T47D (cell line): ENCODE data around the gene MFAP5.
A peak's percentile ranks its signal among the peaks of the same experiment; 100 is the strongest.
"Not testable (repeated sequence)": the region's sequence is repeated elsewhere in the genome, so short reads cannot be mapped to it uniquely, and the experiment has no call there.

Experiments
- DNase-seq, 2 experiments: peaks; one replicate each; pipeline versions ENCODE4 v3.0.0 to v3.0.0-alpha.2; 2011 to 2012; ENCODE audit warnings: low read depth in 1 of 2, low spot score in 1 of 2
- JUND ChIP-seq: IDR thresholded peaks from 2 replicates; pipeline ENCODE4 v1.6.1; 2012; ENCODE audit warnings: low read depth
- in situ Hi-C: cut with HindIII; loops from 2 replicates; pipeline ENCODE4 v1.10.0; 2016; ENCODE audit warnings: low sequenced_read_pairs, low pct_unique_long_range_greater_than_20kb

The MFAP5 gene

DNA sequence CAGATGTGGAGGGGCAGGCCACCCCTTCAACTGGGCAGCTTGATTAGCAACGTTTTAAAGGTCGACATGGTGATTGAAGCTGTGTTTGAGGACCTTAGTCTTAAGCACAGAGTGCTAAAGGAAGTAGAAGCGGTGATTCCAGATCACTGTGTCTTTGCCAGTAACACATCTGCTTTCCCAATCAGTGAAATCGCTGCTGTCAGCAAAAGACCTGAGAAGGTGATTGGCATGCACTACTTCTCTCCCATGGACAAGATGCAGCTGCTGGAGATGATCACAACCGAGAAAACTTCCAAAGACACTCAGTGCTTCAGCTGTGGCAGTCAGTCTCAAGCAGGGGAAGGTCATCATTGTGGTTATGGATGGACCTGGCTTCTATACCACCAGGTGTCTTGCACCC lies 26.0 kb downstream of the MFAP5 start:
- in situ Hi-C loops = no loop called here
- TF ChIP-seq JUND = no peak
- no peak for DNase-seq

DNA sequence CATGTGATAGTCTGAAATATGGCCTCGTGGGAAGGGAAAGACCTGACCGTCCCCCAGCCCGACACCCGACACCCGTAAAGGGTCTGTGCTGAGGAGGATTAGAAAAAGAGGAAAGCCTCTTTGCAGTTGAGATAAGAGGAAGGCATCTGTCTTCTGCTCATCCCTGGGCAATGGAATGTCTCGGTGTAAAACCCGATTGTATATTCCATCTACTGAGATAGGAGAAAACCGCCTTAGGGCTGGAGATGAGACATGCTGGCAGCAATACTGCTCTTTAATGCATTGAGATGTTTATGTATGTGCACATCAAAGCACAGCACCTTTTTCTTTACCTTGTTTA lies 26.6 kb downstream of the MFAP5 start:
- DNase-seq, in situ Hi-C loops: not testable (repeated sequence)

DNA sequence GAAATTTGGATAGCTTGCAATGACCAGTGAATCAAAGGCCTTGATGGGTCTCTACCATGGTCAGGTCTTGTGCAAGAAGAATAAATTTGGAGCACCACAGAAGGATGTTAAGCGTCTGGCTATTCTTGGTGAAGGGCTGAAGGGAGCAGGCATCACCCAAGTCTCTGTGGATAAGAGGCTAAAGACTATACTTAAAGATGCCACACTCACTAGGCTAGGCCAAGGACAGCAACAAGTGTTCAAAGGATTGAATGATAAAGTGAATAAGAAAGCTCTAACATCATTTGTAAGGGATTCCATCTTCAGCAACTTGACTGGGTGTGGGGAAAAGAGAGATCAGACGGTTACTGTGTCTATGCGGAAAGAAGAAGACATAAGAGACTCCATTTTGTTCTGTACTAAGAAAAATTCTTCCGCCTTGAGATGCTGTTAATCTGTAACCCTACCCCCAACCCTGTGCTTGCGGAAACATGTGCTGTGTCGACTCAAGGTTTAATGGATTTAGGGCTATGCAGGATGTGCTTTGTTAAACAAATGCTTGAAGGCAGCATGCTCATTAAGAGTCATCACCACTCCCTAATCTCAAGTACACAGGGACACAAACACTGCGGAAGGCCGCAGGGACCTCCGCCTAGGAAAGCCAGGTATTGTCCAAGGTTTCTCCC lies 27.2 kb downstream of the MFAP5 start:
- in situ Hi-C loops, DNase-seq: not testable (repeated sequence)

DNA sequence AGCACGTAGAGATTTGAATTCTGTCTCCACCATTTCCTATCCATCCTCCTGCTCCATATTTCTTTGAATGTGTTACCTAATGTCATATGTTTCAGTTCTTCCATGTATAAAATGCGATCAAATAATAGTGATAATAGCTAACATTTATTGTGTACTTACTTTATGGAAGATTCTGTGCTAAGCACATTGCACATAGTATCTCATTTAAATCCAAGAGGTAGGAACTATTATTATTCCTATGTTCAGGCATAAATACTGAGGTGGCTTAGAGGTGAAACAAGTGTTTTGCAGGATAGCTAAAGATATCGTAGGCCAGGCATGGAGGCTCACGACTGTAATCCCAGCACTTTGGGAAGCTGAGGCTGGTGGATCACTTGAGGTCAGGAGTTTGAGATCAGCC lies 32.5 kb downstream of the MFAP5 start:
- DNase-seq = no peak
- no peak for TF ChIP-seq JUND
- in situ Hi-C loops = no loop called here

DNA sequence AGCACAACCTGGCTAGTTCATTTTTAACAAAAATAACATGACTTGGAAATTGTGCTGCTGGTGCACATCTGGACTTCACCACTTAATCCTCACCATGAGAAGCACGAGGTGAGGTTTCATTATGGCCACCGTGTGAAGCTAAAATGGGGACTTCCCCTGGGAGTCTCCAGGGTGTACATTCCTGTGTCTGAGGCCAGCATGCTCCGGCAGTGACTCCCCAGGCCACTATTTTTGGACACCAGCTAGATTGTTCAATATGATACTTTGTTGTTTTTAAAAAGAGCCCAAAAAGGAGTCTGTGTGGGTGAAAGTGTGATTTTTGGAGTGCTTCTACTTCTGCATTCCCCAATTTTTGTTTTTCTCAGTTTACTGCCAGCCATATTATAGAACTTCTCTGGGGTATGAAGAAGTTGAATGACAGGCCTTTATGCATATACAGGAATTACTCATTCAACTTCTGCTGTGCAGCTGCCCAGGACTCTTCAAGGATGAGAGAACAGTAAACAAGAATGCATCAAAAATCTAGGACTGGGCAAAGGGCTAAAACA lies 33.1 kb downstream of the MFAP5 start:
- DNase-seq = no peak

DNA sequence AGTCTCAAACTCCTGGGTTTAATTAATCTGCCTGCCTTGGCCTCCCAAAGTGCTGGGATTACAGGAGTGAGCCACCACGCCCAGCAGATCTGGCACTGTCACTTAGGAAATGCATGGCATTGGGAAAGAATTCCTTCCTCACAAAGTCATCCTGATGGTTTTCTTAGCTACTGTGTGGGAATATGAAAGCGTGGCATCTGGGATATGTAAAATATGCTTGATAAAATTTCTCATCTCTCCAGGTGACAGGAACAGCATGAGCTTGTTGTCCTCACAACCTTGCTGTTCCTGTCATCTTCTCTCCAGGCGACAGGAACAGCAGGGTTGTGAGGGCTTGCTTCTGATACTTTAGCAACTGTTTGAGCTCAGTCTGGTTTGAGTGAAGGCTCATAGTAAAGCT lies 33.9 kb downstream of the MFAP5 start:
- DNase-seq = no peak
- TF ChIP-seq JUND = no peak
- in situ Hi-C loops = no loop called here

More for the DNA sequence above, 33.1 kb downstream of the MFAP5 start:
- in situ Hi-C loops = no loop called here
- no peak for TF ChIP-seq JUND

DNA sequence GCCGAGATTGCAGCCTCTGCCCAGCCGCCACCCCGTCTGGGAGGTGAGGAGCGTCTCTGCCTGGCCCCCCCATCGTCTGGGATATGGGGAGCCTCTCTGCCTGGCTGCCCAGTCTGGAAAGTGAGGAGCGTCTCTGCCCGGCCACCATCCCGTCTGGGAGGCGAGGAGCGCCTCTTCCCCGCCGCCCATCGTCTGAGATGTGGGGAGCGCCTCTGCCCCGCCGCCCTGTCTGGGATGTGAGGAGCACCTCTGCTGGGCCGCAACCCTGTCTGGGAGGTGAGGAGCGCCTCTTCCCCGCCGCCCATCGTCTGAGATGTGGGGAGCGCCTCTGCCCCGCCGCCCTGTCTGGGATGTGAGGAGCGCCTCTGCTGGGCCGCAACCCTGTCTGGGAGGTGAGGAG lies 37.9 kb downstream of the MFAP5 start:
- DNase-seq, in situ Hi-C loops: not testable (repeated sequence)

DNA sequence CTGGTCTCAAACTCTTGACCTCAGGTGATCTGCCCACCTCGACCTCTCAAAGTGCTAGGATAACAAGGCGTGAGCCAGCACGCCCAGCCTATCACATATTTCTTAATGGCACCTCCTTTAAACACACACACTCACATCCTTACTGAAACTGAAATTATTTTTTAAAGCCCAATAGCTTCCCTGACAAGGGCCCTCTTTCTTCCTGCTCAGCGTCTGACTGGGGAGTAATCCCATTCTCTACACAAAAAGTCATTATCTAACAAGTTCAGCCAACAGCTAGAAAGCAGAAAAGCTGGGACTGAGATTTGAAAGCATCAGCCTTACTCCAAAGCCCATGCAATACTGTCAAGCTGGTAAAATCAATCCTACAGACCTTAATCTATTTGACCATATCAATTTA lies 40.0 kb downstream of the MFAP5 start:
- DNase-seq = no peak
- TF ChIP-seq JUND = no peak
- in situ Hi-C loops = no loop called here

DNA sequence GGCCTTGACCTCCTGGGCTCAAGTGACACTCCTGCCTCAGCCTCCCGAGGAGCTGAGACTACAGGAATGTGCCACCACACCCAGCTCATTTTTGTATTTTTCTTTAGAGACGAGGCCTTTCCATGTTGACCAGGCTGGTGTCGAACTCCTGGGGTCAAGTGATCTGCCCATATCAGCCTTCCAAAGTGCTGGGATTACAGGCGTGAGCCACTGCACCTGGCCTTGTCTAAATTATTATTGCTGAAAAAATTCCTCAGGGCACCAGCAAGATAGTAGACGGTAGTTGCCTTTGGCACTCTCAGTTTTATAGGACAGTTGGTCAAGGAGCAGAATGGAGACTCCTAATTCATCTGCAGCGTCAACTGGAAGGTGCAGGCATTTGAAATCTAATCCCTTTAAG lies 47.4 kb downstream of the MFAP5 start:
- no peak for DNase-seq
- in situ Hi-C loops = no loop called here
- TF ChIP-seq JUND = no peak

DNA sequence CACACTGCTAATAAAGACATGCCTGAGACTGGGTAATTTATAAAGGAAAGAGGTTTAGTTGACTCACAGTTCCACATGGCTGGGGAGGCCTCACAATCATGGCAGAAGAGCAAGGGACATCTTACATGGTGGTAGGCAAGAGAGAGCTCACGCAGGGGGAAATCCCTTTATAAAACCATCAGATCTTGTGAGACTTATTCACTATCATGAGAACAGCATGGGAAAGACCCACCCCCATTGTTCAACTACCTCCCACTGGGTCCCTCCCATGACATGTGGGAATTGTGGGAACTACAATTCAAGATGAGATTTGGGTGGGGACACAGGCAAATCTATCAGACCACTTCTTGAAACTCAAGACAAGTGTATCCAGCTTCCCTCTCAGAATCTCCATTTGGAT lies 48.7 kb downstream of the MFAP5 start:
- in situ Hi-C loops, DNase-seq: not testable (repeated sequence)

DNA sequence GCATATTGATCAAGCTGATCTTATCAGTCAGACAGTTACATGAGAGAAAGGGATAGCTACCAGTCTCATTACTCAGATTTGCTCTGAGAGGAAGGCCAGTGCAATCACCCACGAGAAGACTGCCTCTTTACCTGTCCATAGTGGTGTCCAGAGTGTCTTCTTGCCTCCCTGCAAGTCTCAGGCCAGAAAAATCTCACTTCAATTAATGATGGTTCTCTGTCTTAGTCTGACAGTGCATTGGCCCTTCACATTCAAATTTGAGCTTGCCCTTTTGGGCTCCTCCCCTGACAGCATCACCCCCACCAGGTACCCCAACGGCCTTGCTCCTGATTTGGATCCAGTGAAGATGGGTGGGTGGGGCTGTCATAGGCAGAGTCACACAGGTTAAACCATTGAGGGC lies 50.0 kb downstream of the MFAP5 start, which contains the start of gene AICDA:
AICDA (minus strand) TSS at position 231 of the 400 bp plus-strand sequence; CDS start at position 139, 92 bp downstream.
- TF ChIP-seq JUND = no peak
- in situ Hi-C loops = no loop called here
- DNase-seq = no peak

DNA sequence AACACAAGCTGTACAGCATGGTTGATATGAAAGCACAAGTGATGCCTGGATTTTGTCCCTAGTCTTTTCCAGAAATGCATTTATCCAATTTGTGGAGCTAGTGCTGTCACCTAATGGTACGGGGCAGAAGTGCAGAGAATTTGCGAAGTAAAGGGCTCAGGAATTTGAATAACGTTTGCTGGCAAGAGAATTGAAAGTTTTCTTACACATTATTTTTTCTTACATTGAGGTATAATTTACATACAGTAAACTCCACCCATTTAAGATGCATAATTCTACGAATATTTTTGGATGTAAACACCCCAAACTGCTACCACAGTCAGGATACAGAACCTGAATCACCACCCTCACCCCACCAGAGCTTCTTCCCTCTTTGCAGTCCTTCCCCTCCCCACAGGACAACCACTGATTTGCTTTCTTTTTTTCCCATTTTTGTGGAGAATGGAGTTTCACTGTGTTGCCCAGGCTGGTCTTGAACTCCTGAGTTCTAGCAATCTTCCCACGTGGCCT lies 53.5 kb downstream of the MFAP5 start:
- in situ Hi-C loops = no loop called here
- no peak for TF ChIP-seq JUND
- peak; percentile 4 to 29 for DNase-seq

DNA sequence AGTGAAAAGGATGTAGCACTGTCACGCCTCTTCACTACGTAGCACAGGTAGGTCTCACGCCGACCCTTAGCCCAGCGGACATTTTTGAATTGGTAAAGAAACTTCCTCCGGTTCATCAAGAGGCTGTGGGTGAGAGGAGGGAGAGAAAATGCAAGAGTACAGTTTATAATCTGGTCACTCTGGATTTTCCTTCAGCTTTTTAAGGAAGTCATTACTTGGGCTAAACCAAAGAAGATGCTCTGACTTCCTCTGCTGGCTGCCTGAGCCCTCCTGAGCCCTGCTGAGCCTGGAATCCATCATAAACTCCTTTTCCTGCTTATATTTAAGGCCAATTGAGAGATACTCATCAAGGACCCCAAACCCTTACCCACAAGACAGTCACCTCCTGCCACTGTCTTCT lies 55.7 kb downstream of the MFAP5 start:
- TF ChIP-seq JUND = no peak
- in situ Hi-C loops = no loop called here
- DNase-seq = no peak

DNA sequence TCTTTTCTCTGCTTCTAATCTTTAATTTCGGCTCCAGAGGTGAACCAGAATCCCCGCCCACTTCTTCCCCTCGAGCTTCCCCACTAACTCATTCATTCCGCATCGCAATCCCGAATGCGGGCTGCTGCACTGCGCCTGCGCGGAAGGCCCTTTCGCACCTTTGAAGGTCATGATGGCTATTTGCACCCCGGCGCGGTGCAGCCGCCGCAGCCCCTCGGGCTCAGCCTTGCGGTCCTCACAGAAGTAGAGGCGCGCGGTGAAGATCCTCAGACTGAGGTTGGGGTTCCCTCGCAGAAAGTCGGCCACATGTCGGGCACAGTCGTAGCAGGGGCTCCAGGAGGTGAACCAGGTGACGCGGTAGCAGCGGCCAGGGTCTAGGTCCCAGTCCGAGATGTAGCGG lies 57.6 kb downstream of the MFAP5 start:
- no peak for DNase-seq
- in situ Hi-C loops = no loop called here
- no peak for TF ChIP-seq JUND
